Activated CD8-positive, alpha-beta T cell treated with anti-CD3 and anti-CD28 coated beads, Interleukin-2, amount 10 ng/mL, durations not matched to agents 7 days and 5 days (primary cell): Measurements from ENCODE around the gene TNNI2. TPM values are rescaled to one million over a fixed set of nuclear protein-coding genes. Genes with fewer than 3 reads are reported as not detected.
A peak's percentile ranks its signal among the peaks of the same experiment; 100 is the strongest.

Experiments
- ATAC-seq: fragments of 150-1000 bp; cut with Tn5 transposase; one replicate; pipeline ENCODE4 v1.10.0; 2021; ENCODE audit warnings: moderate library complexity
- CTCF ChIA-PET: fragments of 350-600 bp; sonication (Branson Sonifier 250); formaldehyde crosslinking; loops from one replicate; lab custom pipeline; 2021; ENCODE audit warnings: antibody characterized with exemption; lab: Charles Lee
- POLR2A ChIA-PET: fragments of 350-600 bp; sonication (Branson Sonifier 250); formaldehyde crosslinking; loops from one replicate; lab custom pipeline; 2021; ENCODE audit warnings: antibody characterized with exemption; lab: Charles Lee
- DNase-seq: peaks from one replicate; pipeline ENCODE4 v3.0.0-alpha.2; 2020
- H3K27ac Mint-ChIP-seq: one replicate; pipeline ENCODE4 v1.8.0; 2021; ENCODE audit warnings: mild to moderate bottlenecking, mixed read lengths
- H3K27me3 Mint-ChIP-seq: one replicate; pipeline ENCODE4 v1.8.0; 2021; ENCODE audit warnings: low read depth, mixed read lengths
- H3K36me3 Mint-ChIP-seq: one replicate; pipeline ENCODE4 v1.8.0; 2021; ENCODE audit warnings: low read depth, mixed read lengths
- H3K4me1 Mint-ChIP-seq: one replicate; pipeline ENCODE4 v1.8.0; 2021; ENCODE audit warnings: low read depth, mixed read lengths
- H3K4me3 Mint-ChIP-seq: one replicate; pipeline ENCODE4 v1.8.0; 2021; ENCODE audit warnings: mild to moderate bottlenecking, mixed read lengths
- H3K9me3 Mint-ChIP-seq: one replicate; pipeline ENCODE4 v1.8.0; 2022; ENCODE audit warnings: mixed read lengths; ENCODE audit not compliant: insufficient read depth
- total RNA-seq, 2 experiments: library from RNA; stranded (reverse); gene quantifications; one replicate each; pipeline ENCODE4 v1.2.3, GENCODE V29; 2021

Gene TNNI2
- total RNA-seq, 2 experiments from 2014 or later = 0.50 TPM; not detected in 1

GRCh38 chr11:1829039-1829820 is 9.6 kb upstream of the TNNI2 start:
- H3K27me3 Mint-ChIP-seq = peaks cover 4% of the 10 kb centered on the region
- H3K9me3 Mint-ChIP-seq = no peaks in the 10 kb centered on the region
- no peaks in the 10 kb centered on the region for H3K4me1 Mint-ChIP-seq
- peak; percentile 18 for DNase-seq
- ATAC-seq = no peak
- no peaks in the 10 kb centered on the region for H3K36me3 Mint-ChIP-seq
- H3K4me3 Mint-ChIP-seq = no peak overlapping the region
- H3K27ac Mint-ChIP-seq = peak overlapping the region; percentile 0
- ChIA-PET POLR2A (no interaction called here), CTCF (interaction anchor here (1.0 to 8.5 kb wide), 2 partner anchors 136 to 322 kb away, joined by 3 to 311 read pairs; no protein-coding TSS in a partner anchor)

GRCh38 chr11:1830004-1830321 is 8.8 kb upstream of the TNNI2 start:
- H3K4me1 Mint-ChIP-seq = no peaks in the 10 kb centered on the region
- CTCF ChIA-PET = interaction anchor here (5.7 to 8.5 kb wide), 2 partner anchors 137 to 177 kb away, joined by 67 to 311 read pairs; no protein-coding TSS in a partner anchor
- DNase-seq (peak; percentile 18), ATAC-seq (no peak)
- POLR2A ChIA-PET = no interaction called here
- H3K36me3 Mint-ChIP-seq = no peaks in the 10 kb centered on the region
- no peaks in the 10 kb centered on the region for H3K9me3 Mint-ChIP-seq
- no peak overlapping the region for H3K4me3 Mint-ChIP-seq
- H3K27ac Mint-ChIP-seq = no peak overlapping the region
- H3K27me3 Mint-ChIP-seq = peaks cover 4% of the 10 kb centered on the region

GRCh38 chr11:1830322-1831223 is 8.2 kb upstream of the TNNI2 start:
- no peaks in the 10 kb centered on the region for H3K4me1 Mint-ChIP-seq
- DNase-seq = peak; percentile 17
- H3K4me3 Mint-ChIP-seq = no peak overlapping the region

GRCh38 chr11:1831338-1832210 is 7.2 kb upstream of the TNNI2 start:
- Mint-ChIP-seq H3K4me1 (no peaks in the 10 kb centered on the region), H3K36me3 (no peaks in the 10 kb centered on the region), H3K27ac (no peak overlapping the region), H3K9me3 (no peaks in the 10 kb centered on the region), H3K4me3 (no peak overlapping the region), H3K27me3 (peaks cover 4% of the 10 kb centered on the region)
- ChIA-PET POLR2A (interaction anchor here (1.9 kb wide), 1 partner anchor 138 kb away, joined by 10 read pairs; no protein-coding TSS in a partner anchor), CTCF (interaction anchor here (0.7 to 8.5 kb wide), 18 partner anchors 9 to 320 kb away, joined by 3 to 311 read pairs (median 5); partner anchors contain the start of genes KRTAP5-6 and LSP1)
- no peak for DNase-seq
- no peak for ATAC-seq

More at GRCh38 chr11:1830322-1831223, 8.2 kb upstream of the TNNI2 start:
- Mint-ChIP-seq H3K9me3 (no peaks in the 10 kb centered on the region), H3K27ac (no peak overlapping the region), H3K27me3 (peaks cover 4% of the 10 kb centered on the region), H3K36me3 (no peaks in the 10 kb centered on the region)
- POLR2A ChIA-PET = no interaction called here
- CTCF ChIA-PET = interaction anchor here (1.0 to 8.5 kb wide), 7 partner anchors 23 to 321 kb away, joined by 3 to 311 read pairs (median 3); no protein-coding TSS in a partner anchor
- no peak for ATAC-seq

- ATAC-seq (peak; percentile 71), DNase-seq (peak; percentile 68)
- Mint-ChIP-seq H3K9me3 (no peaks in the 10 kb centered on the region), H3K4me1 (no peaks in the 10 kb centered on the region), H3K27ac (no peak overlapping the region), H3K27me3 (peaks cover 4% of the 10 kb centered on the region), H3K36me3 (no peaks in the 10 kb centered on the region), H3K4me3 (no peak overlapping the region)
- CTCF ChIA-PET = interaction anchor here (0.6 to 8.5 kb wide), 51 partner anchors 8 to 324 kb away, joined by 3 to 311 read pairs (median 4); partner anchors contain the start of genes CTSD, KRTAP5-6, LSP1 and MRPL23
- POLR2A ChIA-PET = interaction anchor here (1.9 kb wide), 2 partner anchors 138 to 141 kb away, joined by 6 to 10 read pairs; no protein-coding TSS in a partner anchor
Observed at GRCh38 chr11:1832211-1832919, 6.4 kb upstream of the TNNI2 start.

- ATAC-seq (no peak), DNase-seq (no peak)
- Mint-ChIP-seq H3K4me3 (no peak overlapping the region), H3K27me3 (peaks cover 4% of the 10 kb centered on the region), H3K27ac (no peak overlapping the region), H3K4me1 (no peaks in the 10 kb centered on the region), H3K9me3 (no peaks in the 10 kb centered on the region), H3K36me3 (no peaks in the 10 kb centered on the region)
- ChIA-PET CTCF (interaction anchor here (0.6 to 8.5 kb wide), 46 partner anchors 9 to 324 kb away, joined by 3 to 311 read pairs (median 5); partner anchors contain the start of genes CTSD, KRTAP5-6, LSP1 and MRPL23), POLR2A (interaction anchor here (1.9 kb wide), 2 partner anchors 139 to 141 kb away, joined by 6 to 10 read pairs; no protein-coding TSS in a partner anchor)
Observed at GRCh38 chr11:1832920-1833295, 5.9 kb upstream of the TNNI2 start.

- Mint-ChIP-seq H3K4me1 (no peaks in the 10 kb centered on the region), H3K4me3 (no peak overlapping the region), H3K9me3 (no peaks in the 10 kb centered on the region), H3K27ac (no peak overlapping the region), H3K27me3 (peaks cover 4% of the 10 kb centered on the region), H3K36me3 (no peaks in the 10 kb centered on the region)
- DNase-seq (no peak), ATAC-seq (no peak)
- CTCF ChIA-PET = interaction anchor here (1.1 to 8.5 kb wide), 18 partner anchors 12 to 317 kb away, joined by 3 to 311 read pairs (median 10); partner anchors contain the start of genes KRTAP5-6 and LSP1
- POLR2A ChIA-PET = interaction anchor here (1.9 kb wide), 1 partner anchor 142 kb away, joined by 6 read pairs; no protein-coding TSS in a partner anchor
Observed at GRCh38 chr11:1834062-1834610, 4.6 kb upstream of the TNNI2 start.

- ATAC-seq (no peak), DNase-seq (no peak)
- Mint-ChIP-seq H3K4me1 (peaks cover 6% of the 10 kb centered on the region), H3K27ac (no peak within 1 kb of the TSS), H3K27me3 (peaks cover 4% of the 10 kb centered on the region), H3K4me3 (no peak within 1 kb of the TSS), H3K36me3 (no peaks in the 10 kb centered on the region), H3K9me3 (no peaks in the 10 kb centered on the region)
- CTCF ChIA-PET = interaction anchor here (1.4 to 8.5 kb wide), 5 partner anchors 18 to 182 kb away, joined by 3 to 311 read pairs (median 56); partner anchors contain the start of gene KRTAP5-6
- POLR2A ChIA-PET = no interaction called here
Observed at GRCh38 chr11:1834779-1835670, 3.8 kb upstream of the TNNI2 start, which contains the start of gene SYT8. Gene SYT8, plus strand, starts transcription at chr11:1834990. Its CDS starts 116 bp downstream, at chr11:1835106.

GRCh38 chr11:1835671-1836010 is 3.1 kb upstream of the TNNI2 start:
- ChIA-PET CTCF (interaction anchor here (0.9 to 5.7 kb wide), 5 partner anchors 32 to 183 kb away, joined by 3 to 67 read pairs (median 10); no protein-coding TSS in a partner anchor), POLR2A (interaction anchor here (1.2 kb wide), 1 partner anchor 17 kb away, joined by 3 read pairs; the partner anchor contains the start of gene LSP1)
- peaks cover 7% of the 10 kb centered on the region for H3K4me1 Mint-ChIP-seq
- H3K27me3 Mint-ChIP-seq = peaks cover 4% of the 10 kb centered on the region
- no peaks in the 10 kb centered on the region for H3K9me3 Mint-ChIP-seq
- H3K27ac Mint-ChIP-seq = no peak overlapping the region
- no peak for ATAC-seq
- no peak overlapping the region for H3K4me3 Mint-ChIP-seq
- DNase-seq = no peak
- no peaks in the 10 kb centered on the region for H3K36me3 Mint-ChIP-seq
